Heart right ventricle (tissue), 16 donors: Measurements from ENCODE around the gene ANKRD30A. TPM values are rescaled to one million over a fixed set of nuclear protein-coding genes. Genes with fewer than 3 reads are reported as not detected.
"Not testable (repeated sequence)": the region's sequence is repeated elsewhere in the genome, so short reads cannot be mapped to it uniquely, and the experiment has no call there.

Source experiments
- ATAC-seq, 8 donors: fragments of 200-7000 bp; cut with Tn5 transposase; one replicate each; pipeline ENCODE4 v1.9.1; 2020; ENCODE audit warnings: mild to moderate bottlenecking in 8 of 8, moderate library complexity in 8 of 8, moderate number of reproducible peaks in 1 of 8
- DNase-seq, 2 donors: peaks; one replicate each; pipeline ENCODE4 v3.0.0-alpha.2; 2020
- H3K27ac ChIP-seq, 10 donors: fragments of 200-600 bp; sonication (generic) in 2 of 10; one replicate each; pipeline versions ENCODE4 v1.5.0 to v1.8.0; 2020 to 2022; ENCODE audit warnings: mild to moderate bottlenecking in 3 of 10
- H3K27me3 ChIP-seq, 7 donors: fragments of 200-600 bp; one replicate each; pipeline ENCODE4 v1.8.0; 2021 to 2022; ENCODE audit warnings: mild to moderate bottlenecking in 2 of 7
- H3K36me3 ChIP-seq, 9 donors: fragments of 200-600 bp; sonication (generic) in 1 of 9; one replicate each; pipeline versions ENCODE4 v1.5.0 to v1.8.0; 2020 to 2022; ENCODE audit warnings: mild to moderate bottlenecking in 2 of 9
- H3K4me1 ChIP-seq, 9 donors: fragments of 200-600 bp; sonication (generic) in 1 of 9; one replicate each; pipeline versions ENCODE4 v1.5.0 to v1.8.0; 2020 to 2022; ENCODE audit warnings: mild to moderate bottlenecking in 4 of 9
- H3K4me3 ChIP-seq, 10 donors: fragments of 200-600 bp; sonication (generic) in 2 of 10; one replicate each; pipeline versions ENCODE4 v1.5.0 to v1.8.0; 2020 to 2022; ENCODE audit warnings: mild to moderate bottlenecking in 7 of 10, moderate library complexity in 2 of 10
- H3K9me3 ChIP-seq, 11 donors: fragments of 200-600 bp in 10 of 11; sonication (generic) in 2 of 11; one replicate each; pipeline versions ENCODE4 v1.5.0 to v1.8.0; 2013 to 2022; ENCODE audit warnings: mild to moderate bottlenecking in 2 of 11, control low read depth in 1 of 11, moderate library complexity in 1 of 11
- CTCF ChIP-seq, 9 donors: fragments of 200-600 bp; sonication (generic) in 2 of 9; IDR thresholded peaks; one replicate each; pipeline versions ENCODE4 v1.5.0 to v1.8.0; 2021 to 2022; ENCODE audit warnings: antibody characterized with exemption in 9 of 9, mild to moderate bottlenecking in 5 of 9, moderate library complexity in 1 of 9
- WGBS, 2 donors: extraction: QIAGEN DNeasy Blood & Tissue Kit; methylation state at CpG; one replicate each; pipeline ENCODE4 v1.1.7; 2013; ENCODE audit warnings: inconsistent platforms in 1 of 2; 5-methylcytosine and 5-hydroxymethylcytosine counted together
- intact Hi-C, 10 donors: fragments of 100-400 bp; cut with DNase I; formaldehyde crosslinking; loops; one replicate each; pipeline versions ENCODE4 v1.11.1 to v1.14.2; 2022
- long read RNA-seq, 3 donors: library from polyadenylated mRNA; unstranded; transcript quantifications; one replicate each; pipeline ENCODE4 v2.0.0, GENCODE V29; 2020 to 2021
- polyA plus RNA-seq, 2 donors: library from polyadenylated mRNA; stranded (reverse); fragments of 200-250 nt; gene quantifications; one replicate each; pipeline ENCODE4 v1.2.3, GENCODE V29; 2013
- total RNA-seq, 10 donors: library from RNA; stranded (reverse); fragmentation: NEBNext Ultra II Directional in 3 of 10; extraction: Animal tissue kit (Norgen Biotek cat#: 25700) in 3 of 10; gene quantifications; one replicate each; pipeline versions ENCODE4 v1.2.1 to v1.2.4, GENCODE V29; 2021 to 2023
- donor health status: Arrhythmogenic right ventricular cardiomyopathy.
- donor health status: ischemic (EF 13 %, LVEDD 7.1; RV severe dilation, severe dysfunction).
- donor health status: healthy with polysubstance abuse.
- donor health status: DM: no; HTN: yes; CAD: no.
- donor health status: DM: no; HTN: no; CAD: no.
- donor health status: ischemic (EF 25% LVEDD 6.9; RV normal size, moderate dysfunction).
- donor health status: ischemic (EF 25% LVEDD 5.7; RV mildly dilated, moderate dysfunction).
- donor health status: healthy.
- donor health status: DM: yes; HTN: yes; CAD: no.
- donor health status: Ischemic cardiomyopathy.
- donor health status: ischemic (EF 35%, LVEDD 5.7; RV mildly dilated, moderate dysfunction).
- donor health status: nonischemic (EF 11% LVEDD 7.7; RV severe dilation, severe dysfunction).
- donor health status: DM: yes; HTN: yes; CAD: no.
- donor health status: PGD.
- donor health status: ischemic (EF 29% LVEDD 5.4; RV normal size, mild dysfunction).
- donor health status: nonischemic (EF 23%, LVEDD 6.1; RV moderate dilation, normal function).

The ANKRD30A gene
- total RNA-seq (not detected), polyA plus RNA-seq (not detected)
- long read RNA-seq, donor 1: 0 reads
- long read RNA-seq, donor 2: 0 reads
- long read RNA-seq, donor 3: 0 reads

DNA sequence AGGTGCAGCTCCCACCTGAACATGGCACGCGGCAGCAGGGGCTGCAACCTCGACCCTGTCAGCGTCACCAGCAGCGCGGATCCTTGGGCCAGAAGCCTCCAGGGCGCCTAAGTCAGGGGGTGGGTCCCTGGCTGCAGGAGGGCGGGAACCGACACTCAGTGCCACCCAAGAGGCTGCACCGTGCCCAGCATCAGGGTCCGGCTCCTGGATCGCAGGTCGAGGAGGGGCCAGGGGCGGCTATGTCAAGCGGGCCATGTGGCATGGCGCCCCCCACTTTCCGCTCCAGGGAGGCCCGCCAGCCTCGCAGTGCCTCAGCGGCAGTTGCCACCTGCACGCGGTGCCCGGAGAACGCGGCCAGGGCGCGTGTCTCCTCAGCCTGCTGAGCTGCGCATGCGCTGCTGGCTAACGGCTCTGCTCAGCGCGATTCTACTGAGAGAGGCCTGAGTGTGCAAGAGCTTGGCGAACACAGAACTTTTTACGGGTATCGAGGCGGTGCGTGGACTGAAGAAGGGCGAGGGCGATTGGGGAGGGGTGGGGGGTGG is at the start of gene ANKRD30A:
Gene ANKRD30A, plus strand, starts transcription at position 408 of the 542 bp plus-strand sequence. CDS start 190 bp downstream, outside the sequence.
- intact Hi-C loops: no loop called here
- WGBS, 2 donors: 88 to 90% methylated on average over 38 to 39 of the region's 39 CpGs
- no peak for TF ChIP-seq CTCF (IDR thresholded peaks at IDR 0.05)
- ATAC-seq (no peak), DNase-seq (no peak)
- Histone ChIP-seq H3K9me3 (peaks cover 0 to 33% (median 0%) of the 10 kb centered on the region in 11 donors), H3K27me3 (no peaks in the 10 kb centered on the region), H3K4me1 (no peaks in the 10 kb centered on the region), H3K36me3 (no peaks in the 10 kb centered on the region), H3K27ac (no peak within 1 kb of the TSS), H3K4me3 (no peak within 1 kb of the TSS)

- DNase-seq, intact Hi-C loops, H3K36me3 ChIP-seq, H3K27me3 ChIP-seq, ATAC-seq, H3K4me3 ChIP-seq, H3K9me3 ChIP-seq, H3K4me1 ChIP-seq, H3K27ac ChIP-seq: not testable (repeated sequence)
- 89 to 90% methylated on average over 10 of the region's 10 CpGs for WGBS, 2 donors
Measured at GRCh38 chr10:37076083-37076482, 49.3 kb upstream of the ANKRD30A start.

DNA sequence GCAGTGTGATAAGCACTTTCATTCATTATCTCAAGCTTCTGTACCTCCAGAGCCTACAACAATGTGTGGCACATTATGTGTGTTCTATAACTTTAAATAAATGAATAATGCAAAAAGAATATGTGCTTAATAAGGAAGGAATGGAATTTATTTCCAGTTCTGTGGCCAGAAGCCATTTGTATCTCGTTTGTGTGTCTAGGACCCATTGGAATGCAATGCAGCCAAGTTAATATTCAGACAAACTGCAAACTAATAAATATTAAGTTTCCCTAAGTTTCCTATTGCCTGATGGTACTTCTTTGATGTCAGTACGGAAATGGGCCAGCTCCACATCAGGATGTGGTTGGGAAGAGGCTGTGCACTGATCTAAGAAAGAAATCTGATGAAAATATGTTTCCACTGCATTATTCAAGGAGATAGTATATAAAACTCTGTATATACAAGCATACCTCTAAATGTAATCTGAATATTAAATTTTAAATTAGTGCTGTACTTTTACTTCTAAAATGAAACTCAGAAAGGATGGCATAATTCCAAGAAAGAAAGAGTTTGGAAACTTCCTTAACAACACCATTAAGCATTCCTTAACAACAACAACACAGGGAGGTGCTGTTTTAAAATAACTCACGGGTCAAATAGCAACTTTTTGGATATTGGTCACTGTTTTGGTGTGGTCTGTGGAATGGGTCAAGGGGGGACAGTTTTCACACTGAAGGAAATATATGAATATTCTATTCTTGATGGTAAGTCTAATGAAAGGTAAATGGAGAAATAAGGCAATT is 29.4 kb upstream of the ANKRD30A start:
- intact Hi-C loops: no loop called here
- no peak overlapping the region for H3K4me3 ChIP-seq
- TF ChIP-seq CTCF (IDR thresholded peaks at IDR 0.05): no peak
- no peak overlapping the region for H3K27ac ChIP-seq
- no peaks in the 10 kb centered on the region for H3K27me3 ChIP-seq
- peaks cover 0 to 40% (median 0%) of the 10 kb centered on the region in 11 donors for H3K9me3 ChIP-seq
- WGBS, 2 donors: 16 to 17% methylated on average over 3 of the region's 3 CpGs
- ATAC-seq (no peak), DNase-seq (no peak)
- no peaks in the 10 kb centered on the region for H3K4me1 ChIP-seq
- H3K36me3 ChIP-seq: no peaks in the 10 kb centered on the region

- Histone ChIP-seq H3K36me3 (no peaks in the 10 kb centered on the region), H3K27me3 (no peaks in the 10 kb centered on the region), H3K27ac (no peak overlapping the region), H3K4me1 (no peaks in the 10 kb centered on the region), H3K9me3 (peaks cover 0 to 18% (median 0%) of the 10 kb centered on the region in 11 donors), H3K4me3 (no peak overlapping the region)
- WGBS, 2 donors: 67 to 70% methylated on average over 3 of the region's 3 CpGs
- ATAC-seq (no peak), DNase-seq (no peak)
- intact Hi-C loops: no loop called here
- no peak for TF ChIP-seq CTCF (IDR thresholded peaks at IDR 0.05)
Measured at GRCh38 chr10:37101261-37101660, 24.1 kb upstream of the ANKRD30A start.

- Histone ChIP-seq H3K36me3 (no peaks in the 10 kb centered on the region), H3K27me3 (no peaks in the 10 kb centered on the region), H3K27ac (no peak overlapping the region), H3K4me1 (no peaks in the 10 kb centered on the region), H3K9me3 (peaks cover 0 to 3% (median 0%) of the 10 kb centered on the region in 11 donors), H3K4me3 (no peak overlapping the region)
- no peak for TF ChIP-seq CTCF (IDR thresholded peaks at IDR 0.05)
- ATAC-seq (no peak), DNase-seq (no peak)
- intact Hi-C loops: no loop called here
- 48 to 68% methylated on average over 1 of the region's 1 CpG for WGBS, 2 donors
Measured at GRCh38 chr10:37109000-37109399, 16.4 kb upstream of the ANKRD30A start.
